Endothelial cell of umbilical vein (primary cell): Measurements from ENCODE around the gene MC1R. TPM values are rescaled to one million over a fixed set of nuclear protein-coding genes. Genes with fewer than 3 reads are reported as not detected.

ENCODE experiments used
- BruUV-seq: library from RNA; stranded (reverse); fragments of 400-500 nt; replicated peaks from 2 replicates; lab custom pipeline; 2021; lab: Mats Ljungman, UMichigan
- CTCF ChIA-PET: fragments of 300-600, 350-600 bp; sonication (Branson Sonifier 250); formaldehyde crosslinking; loops from one replicate; lab custom pipeline; 2021; ENCODE audit warnings: antibody characterized with exemption, inconsistent platforms; lab: Charles Lee
- POLR2A ChIA-PET: fragments of 300-600, 350-600 bp; sonication (Branson Sonifier 250); formaldehyde crosslinking; loops from one replicate; lab custom pipeline; 2021; ENCODE audit warnings: antibody characterized with exemption, inconsistent platforms; lab: Charles Lee
- DNase-seq: peaks from one replicate; pipeline ENCODE4 v3.0.0-alpha.2; 2011; ENCODE audit warnings: low read depth, low spot score
- FAIRE-seq: peaks from 2 replicates; lab custom pipeline; 2011; peaks lifted over from hg19 to GRCh38; lab: Jason Lieb, UNC
- H2AFZ ChIP-seq: 2 replicates; pipeline ENCODE4 v1.6.0; 2012; ENCODE audit warnings: low read depth, low read length, control low read depth, inconsistent platforms
- H3K27ac ChIP-seq: 2 replicates; pipeline ENCODE4 v1.5.1; 2011; ENCODE audit warnings: low read depth, mild to moderate bottlenecking, control low read depth, low read length, moderate library complexity; ENCODE audit not compliant: insufficient read depth
- H3K27me3 ChIP-seq, 2 experiments: 2 replicates each; pipeline versions ENCODE4 v1.6.0 to v1.6.1; 2011; ENCODE audit warnings: low read length in 2 of 2, mixed read lengths in 1 of 2; ENCODE audit not compliant: control insufficient read depth in 2 of 2, insufficient read depth in 2 of 2
- H3K36me3 ChIP-seq, 2 experiments: 2 replicates in 1 of 2; 3 replicates in 1 of 2; pipeline ENCODE4 v1.5.1; 2011; ENCODE audit warnings: low read length in 2 of 2, mild to moderate bottlenecking in 1 of 2, moderate library complexity in 1 of 2; ENCODE audit not compliant: control insufficient read depth in 2 of 2, insufficient read depth in 2 of 2; ENCODE audit errors: extremely low read depth in 1 of 2
- H3K4me1 ChIP-seq: 3 replicates; pipeline ENCODE4 v1.5.1; 2011; ENCODE audit warnings: mild to moderate bottlenecking, low read length; ENCODE audit not compliant: control insufficient read depth, insufficient read depth; ENCODE audit errors: extremely low read depth
- H3K4me2 ChIP-seq: 2 replicates; pipeline ENCODE4 v1.6.1; 2011; ENCODE audit warnings: low read length, control low read depth, mixed read lengths; ENCODE audit not compliant: insufficient read depth
- H3K4me3 ChIP-seq, 3 experiments: fragments of 200-600 bp in 1 of 3; sonication (generic), shearing (Covaris generic) in 1 of 3; replicated peaks in 1 of 3; 2 replicates each; pipeline ENCODE4 v1.5.1; 2011 to 2016; ENCODE audit warnings: control low read depth in 3 of 3, low read length in 3 of 3, mild to moderate bottlenecking in 2 of 3, inconsistent platforms in 1 of 3, low read depth in 1 of 3, moderate library complexity in 1 of 3; ENCODE audit not compliant: insufficient read depth in 1 of 3
- H3K79me2 ChIP-seq: 2 replicates; pipeline ENCODE4 v1.6.0; 2012; ENCODE audit warnings: low read length, inconsistent platforms; ENCODE audit not compliant: control insufficient read depth, insufficient read depth
- H3K9ac ChIP-seq: replicated peaks from 2 replicates; pipeline ENCODE3; 2011; ENCODE audit warnings: low read length, control low read depth; ENCODE audit not compliant: insufficient read depth; ENCODE audit errors: extremely low read depth
- H3K9me1 ChIP-seq: replicated peaks from 3 replicates; pipeline ENCODE4 v1.6.0; 2011; ENCODE audit warnings: mild to moderate bottlenecking, low read length; ENCODE audit not compliant: control insufficient read depth, insufficient read depth; ENCODE audit errors: extremely low read depth
- H3K9me3 ChIP-seq: replicated peaks from 2 replicates; pipeline ENCODE4 v1.5.1; 2012; ENCODE audit warnings: low read length, inconsistent platforms; ENCODE audit not compliant: control insufficient read depth, insufficient read depth
- H4K20me1 ChIP-seq: replicated peaks from 2 replicates; pipeline ENCODE3; 2011; ENCODE audit warnings: mild to moderate bottlenecking, low read length; ENCODE audit not compliant: control insufficient read depth, insufficient read depth; ENCODE audit errors: extremely low read depth
- CTCF ChIP-seq, 2 donors: IDR thresholded peaks; 1 replicate in 1 of 2; 2 replicates in 1 of 2; pipeline ENCODE4 v1.5.1; 2011; ENCODE audit warnings: low read length in 2 of 2, mild to moderate bottlenecking in 2 of 2, moderate library complexity in 2 of 2, control low read depth in 1 of 2, inconsistent platforms in 1 of 2, low read depth in 1 of 2; ENCODE audit not compliant: insufficient read depth in 1 of 2; ENCODE audit errors: extremely low read depth in 1 of 2
- EZH2 ChIP-seq: IDR thresholded peaks from 2 replicates; pipeline ENCODE4 v1.6.1; 2012; ENCODE audit warnings: borderline replicate concordance, low read depth, mild to moderate bottlenecking, moderate library complexity, low read length, inconsistent platforms; ENCODE audit not compliant: severe bottlenecking
- FOS ChIP-seq: IDR thresholded peaks from 2 replicates; pipeline ENCODE4 v1.6.1; 2011; ENCODE audit warnings: mild to moderate bottlenecking, low read length, moderate library complexity, borderline replicate concordance; ENCODE audit not compliant: insufficient read depth
- GATA2 ChIP-seq: IDR thresholded peaks from 2 replicates; pipeline ENCODE4 v1.7.0; 2011; ENCODE audit warnings: low read depth, mild to moderate bottlenecking, moderate library complexity, mixed read lengths, low read length; ENCODE audit not compliant: insufficient read length, insufficient read depth
- JUN ChIP-seq: IDR thresholded peaks from 2 replicates; pipeline ENCODE4 v1.6.1; 2011; ENCODE audit warnings: borderline replicate concordance, low read depth; ENCODE audit not compliant: insufficient read length, insufficient read depth
- MAX ChIP-seq: IDR thresholded peaks from 2 replicates; pipeline ENCODE4 v1.6.1; 2011; ENCODE audit not compliant: insufficient read depth, insufficient read length
- MYC ChIP-seq: IDR thresholded peaks from one replicate; pipeline ENCODE4 v1.6.1; 2011; ENCODE audit warnings: mild to moderate bottlenecking, low read depth, low read length
- POLR2A ChIP-seq: IDR thresholded peaks from 2 replicates; pipeline ENCODE4 v1.6.1; 2012; ENCODE audit warnings: low read depth, mild to moderate bottlenecking, control low read depth, low read length
- POLR2AphosphoS5 ChIP-seq: IDR thresholded peaks from 2 replicates; pipeline ENCODE4 v1.6.1; 2012; ENCODE audit warnings: low read depth, mild to moderate bottlenecking, control low read depth, low read length, moderate library complexity; ENCODE audit not compliant: insufficient read depth
- dilution Hi-C: fragments of 300-500 bp; cut with MboI; formaldehyde crosslinking; loops from one replicate; pipeline ENCODE4 v1.15.0; 2019; ENCODE audit warnings: low sequenced_read_pairs; ENCODE audit not compliant: extremely low pct_ligation_motif_present
- intact Hi-C: fragments of 100-400 bp; cut with micrococcal nuclease; formaldehyde crosslinking; loops from one replicate; pipeline ENCODE4 v1.10.0; 2022
- polyA plus RNA-seq, 4 experiments: library from polyadenylated mRNA; depleted of rRNA in 3 of 4; stranded (reverse) in 3 of 4; unstranded in 1 of 4; fragments of >200 nt; gene quantifications; 2 replicates each; pipeline versions ENCODE4 v1.2.1 to v1.2.3, GENCODE V29; 2011 to 2012; ENCODE audit warnings: missing spikeins in 1 of 4
- total RNA-seq: library from RNA; stranded (reverse); gene quantifications from 2 replicates; pipeline ENCODE4 v1.2.3, GENCODE V29; 2021

MC1R gene
- total and polyA plus RNA-seq, 2 donors (not counting 3 experiments of a cell fraction or from before 2014, with no cell fraction given): 4.0 to 4.9 TPM

- H3K36me3 ChIP-seq: peaks cover 17 to 59% of the 10 kb centered on the region in 2 experiments
These were observed 23.0 kb upstream of the MC1R start for GRCh38 chr16:89895482-89896250.

More at GRCh38 chr16:89895482-89896250, 23.0 kb upstream of the MC1R start:
- no peak for DNase-seq
- POLR2A ChIA-PET: no interaction called here
- no peaks in the 10 kb centered on the region for H3K9me3 ChIP-seq
- intact Hi-C loops (no loop called here), dilution Hi-C loops (no loop called here)
- H3K4me1 ChIP-seq: no peaks in the 10 kb centered on the region
- H4K20me1 ChIP-seq: peaks cover 2% of the 10 kb centered on the region
- H3K79me2 ChIP-seq: no peaks in the 10 kb centered on the region
- H3K9ac ChIP-seq: no peak overlapping the region
- FAIRE-seq: no peak
- H3K4me2 ChIP-seq: no peak overlapping the region
- H3K27me3 ChIP-seq: no peaks in the 10 kb centered on the region
- CTCF ChIA-PET: interaction anchor here (0.9 kb wide), 1 partner anchor 10 kb away, joined by 3 read pairs; no protein-coding TSS in a partner anchor
- no peak overlapping the region for H3K4me3 ChIP-seq
- H2AFZ ChIP-seq: no peak overlapping the region
- no peaks in the 10 kb centered on the region for H3K9me1 ChIP-seq
- no peak overlapping the region for H3K27ac ChIP-seq
- TF ChIP-seq FOS (no peak), POLR2AphosphoS5 (no peak), MYC (no peak), EZH2 (no peak), POLR2A (no peak), CTCF (IDR thresholded peaks at IDR 0.05; ENCODE audit: extremely low read depth in 1 of 2, insufficient read depth in 1 of 2, low read depth in 1 of 2, low read length in 2 of 2) (no peak), JUN (no peak), MAX (no peak), GATA2 (no peak)
- BruUV-seq: no TSS peak
